Natural killer cell treated with Interleukin-12 subunit alpha and Interleukin-12 subunit beta and Interleukin-15 and Interleukin-18, amount 100 ng/mL, for 72 hours (primary cell): ENCODE results near the gene AMIGO1. TPM values are rescaled to one million over a fixed set of nuclear protein-coding genes. Genes with fewer than 3 reads are reported as not detected.

Experiments used
- ATAC-seq, 2 donors: fragments of 150-1000 bp; cut with Tn5 transposase in 1 of 2; sonication (Bioruptor Pico), chemical (Tn5 transposase) in 1 of 2; 2 replicates each; pipeline ENCODE4 v1.10.0; 2021
- DNase-seq: peaks from one replicate; pipeline ENCODE4 v3.0.0; 2022; ENCODE audit warnings: low spot score
- H3K27ac Mint-ChIP-seq, 2 donors: 1 replicate in 1 of 2; 2 replicates in 1 of 2; pipeline ENCODE4 v1.8.0; 2022; ENCODE audit warnings: mixed read lengths in 2 of 2, mild to moderate bottlenecking in 1 of 2, moderate library complexity in 1 of 2
- H3K27me3 Mint-ChIP-seq, 2 donors: 1 replicate in 1 of 2; 2 replicates in 1 of 2; pipeline ENCODE4 v1.8.0; 2022; ENCODE audit warnings: mixed read lengths in 2 of 2
- H3K36me3 Mint-ChIP-seq: one replicate; pipeline ENCODE4 v1.8.0; 2022; ENCODE audit warnings: mixed read lengths
- H3K4me1 Mint-ChIP-seq, 2 donors: 1 replicate in 1 of 2; 2 replicates in 1 of 2; pipeline ENCODE4 v1.8.0; 2022; ENCODE audit warnings: low read depth in 2 of 2, mixed read lengths in 2 of 2, mild to moderate bottlenecking in 1 of 2
- H3K4me3 Mint-ChIP-seq: one replicate; pipeline ENCODE4 v1.8.0; 2022; ENCODE audit warnings: mixed read lengths
- H3K9me3 Mint-ChIP-seq: 2 replicates; pipeline ENCODE4 v1.8.0; 2022; ENCODE audit warnings: mixed read lengths
- total RNA-seq, 2 donors: library from RNA; stranded (reverse); gene quantifications; one replicate each; pipeline ENCODE4 v1.2.3, GENCODE V29; 2022

Gene AMIGO1
- total RNA-seq, 2 donors from 2014 or later, result 0.90 to 1.0 TPM

DNA sequence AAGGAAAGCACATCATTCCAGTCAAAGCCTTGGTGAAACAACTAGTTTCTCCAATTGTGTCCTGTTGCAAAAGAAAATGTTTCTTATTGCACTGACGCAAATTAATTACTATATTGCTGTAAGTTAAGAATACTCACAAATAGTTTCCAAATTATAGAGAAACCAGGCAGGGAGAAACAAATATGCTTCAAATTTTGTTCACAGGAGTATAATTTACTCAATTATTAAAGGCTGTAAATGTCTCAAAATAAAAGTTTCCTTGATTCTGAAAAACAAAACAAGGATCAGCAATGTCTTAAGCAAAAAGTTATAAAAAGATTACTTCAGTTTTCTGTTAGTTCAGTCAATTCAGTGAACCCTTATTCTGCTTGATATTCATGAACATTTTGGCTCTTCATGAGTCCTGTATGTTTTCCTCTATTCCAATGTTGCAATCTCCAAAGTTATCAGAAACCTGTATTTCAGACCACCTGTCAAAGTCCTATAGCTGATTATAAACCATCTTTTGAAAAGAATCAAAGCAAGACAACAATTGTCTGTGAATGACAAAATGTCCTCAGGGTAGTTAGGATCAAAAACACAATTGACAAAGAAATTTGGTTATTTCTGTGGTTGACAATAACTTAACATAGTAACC lies 54.9 kb downstream of the AMIGO1 start:
- DNase-seq, result no peak
- Mint-ChIP-seq H3K4me1 (no peaks in the 10 kb centered on the region), H3K9me3 (no peaks in the 10 kb centered on the region), H3K27ac (no peak overlapping the region), H3K36me3 (peaks cover 10% of the 10 kb centered on the region), H3K4me3 (no peak overlapping the region), H3K27me3 (peaks cover 30 to 34% of the 10 kb centered on the region in 2 donors)
- no peak for ATAC-seq

Other genes starting within 250 kb of the AMIGO1 start
- gene PSRC1, start 226.6 kb downstream of the AMIGO1 start, total RNA-seq, result 10 to 100 TPM in 1 of 2 donors, 1 to 10 TPM in 1; 4.7 to 16.2 TPM
- not detected for gene MYBPHL, start 202.7 kb downstream of the AMIGO1 start, total RNA-seq
- 1 to 10 TPM; 5.8 to 7.9 TPM for gene SORT1, start 111.8 kb downstream of the AMIGO1 start, total RNA-seq
- 100 to 1,000 TPM; 194 to 201 TPM for gene PSMA5, start 83.3 kb downstream of the AMIGO1 start, total RNA-seq
- not detected for gene SYPL2, start 43.2 kb downstream of the AMIGO1 start, total RNA-seq
- 10 to 100 TPM in 1 of 2 donors, 1 to 10 TPM in 1; 8.4 to 19.9 TPM for gene ATXN7L2, start 25.8 kb downstream of the AMIGO1 start, total RNA-seq
- gene CYB561D1, start 15.6 kb downstream of the AMIGO1 start, total RNA-seq, result 10 to 100 TPM; 13.1 to 18.7 TPM
- gene GPR61, start 30.1 kb upstream of the AMIGO1 start, total RNA-seq, result not detected
- gene GNAI3, start 38.9 kb upstream of the AMIGO1 start, total RNA-seq, result 1 to 10 TPM; 8.9 to 10.0 TPM
- under 1 TPM in 1 of 2 donors, not detected in 1; 0.64 TPM for gene GNAT2, start 109.9 kb upstream of the AMIGO1 start, total RNA-seq
- 100 to 1,000 TPM in 1 of 2 donors, 10 to 100 TPM in 1; 79.0 to 144 TPM for gene AMPD2, start 110.1 kb upstream of the AMIGO1 start, total RNA-seq
- 10 to 100 TPM in 1 of 2 donors, 1 to 10 TPM in 1; 8.4 to 25.1 TPM for gene GSTM4, start 146.4 kb upstream of the AMIGO1 start, total RNA-seq
- gene GSTM2, start 158.3 kb upstream of the AMIGO1 start, total RNA-seq, result 10 to 100 TPM in 1 of 2 donors, 1 to 10 TPM in 1; 3.6 to 10.8 TPM
- gene GSTM1, start 178.1 kb upstream of the AMIGO1 start, total RNA-seq, result 10 to 100 TPM in 1 of 2 donors, not detected in 1; 43.1 TPM
- not detected for gene GSTM5, start 202.5 kb upstream of the AMIGO1 start, total RNA-seq
- 1 to 10 TPM; 2.3 to 4.0 TPM for gene GSTM3, start 231.3 kb upstream of the AMIGO1 start, total RNA-seq